ENCODE results near the gene CLCN3. TPM values are rescaled to one million over a fixed set of nuclear protein-coding genes. Genes with fewer than 3 reads are reported as not detected.

The CLCN3 gene
- total RNA-seq, 1 experiment from 2014 or later: 42.1 TPM

DNA sequence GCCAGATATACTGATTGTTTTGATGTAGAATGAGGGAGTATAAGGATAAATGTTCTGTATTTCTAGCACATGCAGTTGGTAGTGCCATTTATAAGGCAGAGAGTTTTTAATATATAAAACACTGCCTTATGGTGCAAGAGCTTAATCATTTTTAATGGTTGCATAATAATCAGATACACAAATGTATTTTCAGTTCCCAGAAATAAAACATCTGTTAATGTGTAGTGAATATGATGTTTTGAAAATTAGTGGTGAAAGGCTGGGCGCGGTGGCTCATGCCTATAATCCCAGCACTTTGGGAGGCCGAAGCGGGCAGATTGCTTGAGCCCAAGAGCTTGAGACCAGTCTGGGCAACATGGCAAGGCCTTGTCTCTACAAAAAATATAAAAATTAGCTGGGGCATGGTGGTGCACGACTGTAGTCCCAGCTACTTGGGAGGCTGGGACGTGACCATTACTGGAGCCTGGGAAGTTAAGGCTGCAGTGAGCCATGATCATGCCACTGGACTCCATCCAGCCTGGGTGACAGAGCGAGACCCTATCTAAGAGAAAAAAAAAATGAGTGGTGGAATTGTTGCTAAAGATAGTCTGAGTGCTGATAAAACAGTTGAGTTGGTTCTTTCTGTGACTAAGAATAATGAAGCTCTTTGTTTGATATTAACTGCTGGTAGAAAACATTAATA is 29.3 kb downstream of the CLCN3 start:
- intact Hi-C loops (cut with micrococcal nuclease; ENCODE audit: unreplicated experiment): no loop called here
- Mint-ChIP-seq H3K9me3 (ENCODE audit: unreplicated experiment) (no peaks in the 10 kb centered on the region), H3K27ac (ENCODE audit: unreplicated experiment) (no peak overlapping the region), H3K4me1 (ENCODE audit: low read depth, unreplicated experiment) (no peaks in the 10 kb centered on the region), H3K27me3 (ENCODE audit: insufficient read depth, unreplicated experiment) (no peaks in the 10 kb centered on the region), H3K4me3 (ENCODE audit: unreplicated experiment) (no peak overlapping the region), H3K36me3 (ENCODE audit: insufficient read depth, unreplicated experiment) (no peaks in the 10 kb centered on the region)
- Histone ChIP-seq H3K27me3 (replicated peaks; ENCODE audit: control insufficient read depth, insufficient read depth, low read length) (no peaks in the 10 kb centered on the region), H3K4me1 (peaks cover 13% of the 10 kb centered on the region), H3K9me3 (no peaks in the 10 kb centered on the region), H3K4me3 (ENCODE audit: low read depth, low read length) (no peak overlapping the region), H3K36me3 (ENCODE audit: control insufficient read depth, insufficient read depth, low read length) (no peaks in the 10 kb centered on the region)
- TF ChIP-seq CTCF (IDR thresholded peaks at IDR 0.05; ENCODE audit: insufficient read depth in 1 of 2, low read depth in 1 of 2, low read length in 1 of 2, severe bottlenecking in 1 of 2, unreplicated experiment in 1 of 2): no peak
- no peak for DNase-seq
- no TSS peak for BruUV-seq (replicated peaks)
- CTCF ChIA-PET: no interaction called here
- POLR2A ChIA-PET: no interaction called here

DNA sequence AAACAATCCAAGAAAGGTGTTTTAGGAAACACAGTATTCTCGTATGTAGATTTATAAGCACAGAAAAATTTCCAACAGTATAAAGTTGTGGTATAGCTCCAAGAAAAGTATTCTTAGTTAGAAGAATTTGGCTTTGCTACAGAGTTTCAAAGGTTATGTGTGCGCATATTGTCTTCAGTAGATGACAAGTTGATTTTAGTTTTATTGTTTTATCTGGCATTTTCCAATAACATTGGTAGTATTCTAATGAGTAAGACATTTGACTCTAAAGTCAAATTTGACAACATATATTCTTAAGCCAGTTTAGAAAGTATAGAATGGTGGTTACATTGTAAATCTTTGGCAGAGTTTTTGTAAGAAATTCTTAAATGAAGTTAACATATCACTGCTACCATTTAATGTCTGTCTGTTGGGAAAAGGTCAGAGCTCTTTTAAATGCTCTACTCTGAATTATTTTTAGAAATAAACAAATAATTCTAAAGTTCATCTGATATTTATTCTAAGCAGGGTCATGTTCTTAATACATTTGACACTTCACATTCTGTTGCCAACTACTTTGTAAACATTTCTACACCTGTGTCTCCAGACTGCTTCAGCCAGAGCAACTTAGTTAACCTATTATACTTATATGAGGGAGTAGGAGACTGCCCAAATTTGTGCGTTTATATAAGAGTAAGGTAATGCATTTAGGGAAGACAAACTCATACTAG is 30.0 kb downstream of the CLCN3 start:
- ChIA-PET CTCF (no interaction called here), POLR2A (no interaction called here)
- Histone ChIP-seq H3K27me3 (replicated peaks; ENCODE audit: control insufficient read depth, insufficient read depth, low read length) (no peaks in the 10 kb centered on the region), H3K36me3 (ENCODE audit: control insufficient read depth, insufficient read depth, low read length) (no peaks in the 10 kb centered on the region), H3K4me3 (ENCODE audit: low read depth, low read length) (no peak overlapping the region), H3K9me3 (no peaks in the 10 kb centered on the region), H3K4me1 (peaks cover 6% of the 10 kb centered on the region)
- Mint-ChIP-seq H3K4me3 (ENCODE audit: unreplicated experiment) (no peak overlapping the region), H3K27me3 (ENCODE audit: insufficient read depth, unreplicated experiment) (no peaks in the 10 kb centered on the region), H3K4me1 (ENCODE audit: low read depth, unreplicated experiment) (no peaks in the 10 kb centered on the region), H3K27ac (ENCODE audit: unreplicated experiment) (no peak overlapping the region), H3K9me3 (ENCODE audit: unreplicated experiment) (no peaks in the 10 kb centered on the region), H3K36me3 (ENCODE audit: insufficient read depth, unreplicated experiment) (no peaks in the 10 kb centered on the region)
- no peak for TF ChIP-seq CTCF (IDR thresholded peaks at IDR 0.05; ENCODE audit: insufficient read depth in 1 of 2, low read depth in 1 of 2, low read length in 1 of 2, severe bottlenecking in 1 of 2, unreplicated experiment in 1 of 2)
- intact Hi-C loops (cut with micrococcal nuclease; ENCODE audit: unreplicated experiment): no loop called here
- DNase-seq: no peak
- no TSS peak for BruUV-seq (replicated peaks)

GRCh38 chr4:169652535-169652934 is 32.2 kb downstream of the CLCN3 start:
- no peaks in the 10 kb centered on the region for H3K36me3 Mint-ChIP-seq (ENCODE audit: insufficient read depth, unreplicated experiment)
- no peak overlapping the region for H3K27ac Mint-ChIP-seq (ENCODE audit: unreplicated experiment)
- no peaks in the 10 kb centered on the region for H3K27me3 ChIP-seq (replicated peaks; ENCODE audit: control insufficient read depth, insufficient read depth, low read length)
- DNase-seq: no peak
- no peaks in the 10 kb centered on the region for H3K9me3 ChIP-seq
- H3K9me3 Mint-ChIP-seq (ENCODE audit: unreplicated experiment): no peaks in the 10 kb centered on the region
- H3K4me3 ChIP-seq (ENCODE audit: low read depth, low read length): no peak overlapping the region
- intact Hi-C loops (cut with micrococcal nuclease; ENCODE audit: unreplicated experiment): no loop called here
- H3K4me1 Mint-ChIP-seq (ENCODE audit: low read depth, unreplicated experiment): no peaks in the 10 kb centered on the region
- TF ChIP-seq CTCF (IDR thresholded peaks at IDR 0.05; ENCODE audit: insufficient read depth in 1 of 2, low read depth in 1 of 2, low read length in 1 of 2, severe bottlenecking in 1 of 2, unreplicated experiment in 1 of 2): no peak
- H3K4me1 ChIP-seq: peaks cover 6% of the 10 kb centered on the region
- no TSS peak for BruUV-seq (replicated peaks)
- no peaks in the 10 kb centered on the region for H3K36me3 ChIP-seq (ENCODE audit: control insufficient read depth, insufficient read depth, low read length)
- H3K4me3 Mint-ChIP-seq (ENCODE audit: unreplicated experiment): no peak overlapping the region
- no peaks in the 10 kb centered on the region for H3K27me3 Mint-ChIP-seq (ENCODE audit: insufficient read depth, unreplicated experiment)
- POLR2A ChIA-PET: no interaction called here
- CTCF ChIA-PET: no interaction called here

Measured in Caco-2 (cell line).